ENCODE data around the gene TVP23C. TPM values are rescaled to one million over a fixed set of nuclear protein-coding genes. Genes with fewer than 3 reads are reported as not detected.

The TVP23C gene
- total RNA-seq, 1 experiment from 2014 or later = 14.1 TPM

GRCh38 chr17:15492791-15493692, 70.2 kb downstream of the TVP23C start:
- Histone ChIP-seq H4K20me1 (ENCODE audit: insufficient read depth) (no peaks in the 10 kb centered on the region), H3K9me3 (ENCODE audit: control insufficient read depth in 1 of 2, insufficient read depth in 1 of 2, low read depth in 1 of 2, low read length in 2 of 2) (no peaks in the 10 kb centered on the region), H2AFZ (ENCODE audit: low read depth, low read length, poor library complexity, severe bottlenecking) (no peak overlapping the region), H3K27ac (ENCODE audit: low read depth, low read length) (no peak overlapping the region), H3K79me2 (ENCODE audit: insufficient read depth, low read length) (no peaks in the 10 kb centered on the region), H3K4me2 (ENCODE audit: low read length) (no peak overlapping the region), H3K27me3 (ENCODE audit: insufficient read depth, low read length) (no peaks in the 10 kb centered on the region), H3K4me1 (ENCODE audit: control insufficient read depth in 1 of 2, insufficient read depth in 2 of 2, low read length in 2 of 2) (peaks cover 0 to 18% of the 10 kb centered on the region in 2 experiments; a peak in 3 of 4 replicates), H3K4me3 (replicated peaks in 1 of 2; ENCODE audit: low read depth in 1 of 2, low read length in 2 of 2) (no peak overlapping the region), H3K9ac (ENCODE audit: low read length) (no peak overlapping the region), H3K9me2 (ENCODE audit: insufficient read depth) (no peaks in the 10 kb centered on the region), H3K36me3 (ENCODE audit: control insufficient read depth in 1 of 2, insufficient read depth in 2 of 2, low read length in 2 of 2) (no peaks in the 10 kb centered on the region)
- intact Hi-C loops (cut with micrococcal nuclease) = no loop called here
- DNase-seq (ENCODE audit: low read depth, low spot score) (no peak), ATAC-seq (no peak)
- no TSS peak for BruUV-seq (replicated peaks)
- TF ChIP-seq CEBPB (IDR thresholded peaks at IDR 0.05; ENCODE audit: low read depth) (no peak), EZH2phosphoT487 (IDR thresholded peaks at IDR 0.05; ENCODE audit: borderline replicate concordance) (no peak), ATF3 (IDR thresholded peaks at IDR 0.05) (no peak), CBX3 (IDR thresholded peaks at IDR 0.05; ENCODE audit: low read depth) (no peak), ZBTB33 (IDR thresholded peaks at IDR 0.05; ENCODE audit: extremely low read depth, insufficient replicate concordance, low read length) (no peak), ZFX (IDR thresholded peaks at IDR 0.05) (no peak), JUND (IDR thresholded peaks at IDR 0.05) (no peak), SRF (IDR thresholded peaks at IDR 0.05; ENCODE audit: low read depth) (no peak), POLR2AphosphoS5 (IDR thresholded peaks at IDR 0.05; ENCODE audit: low read depth, low read length) (no peak), EGR1 (IDR thresholded peaks at IDR 0.05; ENCODE audit: low read depth) (no peak)
- ChIA-PET RAD21 (ENCODE audit: low non-redundant PET in 1 of 2, low total read pairs in 2 of 2, uncharacterized antibody in 2 of 2, unreplicated experiment in 2 of 2) (no interaction called here), POLR2A (no interaction called here), CTCF (no interaction called here)

Measured in HCT116 (cell line).